ENCODE data around the gene C6. TPM values are rescaled to one million over a fixed set of nuclear protein-coding genes. Genes with fewer than 3 reads are reported as not detected.

Gene C6
- total RNA-seq, 1 experiment from 2014 or later = not detected

- Histone ChIP-seq H3K9me3 (peaks cover 8% of the 10 kb centered on the region), H3K4me3 (ENCODE audit: low read depth, low read length) (no peak overlapping the region), H3K36me3 (ENCODE audit: control insufficient read depth, insufficient read depth, low read length) (no peaks in the 10 kb centered on the region), H3K4me1 (no peaks in the 10 kb centered on the region), H3K27me3 (replicated peaks; ENCODE audit: control insufficient read depth, insufficient read depth, low read length) (no peaks in the 10 kb centered on the region)
- POLR2A ChIA-PET = no interaction called here
- H3K27ac Mint-ChIP-seq (ENCODE audit: unreplicated experiment) = no peak overlapping the region
- H3K36me3 Mint-ChIP-seq (ENCODE audit: insufficient read depth, unreplicated experiment) = no peaks in the 10 kb centered on the region
- no peak for TF ChIP-seq CTCF (IDR thresholded peaks at IDR 0.05; ENCODE audit: insufficient read depth in 1 of 2, low read depth in 1 of 2, low read length in 1 of 2, severe bottlenecking in 1 of 2, unreplicated experiment in 1 of 2)
- DNase-seq = no peak
- H3K4me1 Mint-ChIP-seq (ENCODE audit: low read depth, unreplicated experiment) = no peaks in the 10 kb centered on the region
- peaks cover 6% of the 10 kb centered on the region for H3K27me3 Mint-ChIP-seq (ENCODE audit: insufficient read depth, unreplicated experiment)
- no peak overlapping the region for H3K4me3 Mint-ChIP-seq (ENCODE audit: unreplicated experiment)
- peaks cover 4% of the 10 kb centered on the region for H3K9me3 Mint-ChIP-seq (ENCODE audit: unreplicated experiment)
- CTCF ChIA-PET = no interaction called here
- BruUV-seq (replicated peaks) = no TSS peak
- intact Hi-C loops (cut with micrococcal nuclease; ENCODE audit: unreplicated experiment) = no loop called here
Measured at GRCh38 chr5:41203033-41203432, 10.3 kb downstream of the C6 start.

DNA sequence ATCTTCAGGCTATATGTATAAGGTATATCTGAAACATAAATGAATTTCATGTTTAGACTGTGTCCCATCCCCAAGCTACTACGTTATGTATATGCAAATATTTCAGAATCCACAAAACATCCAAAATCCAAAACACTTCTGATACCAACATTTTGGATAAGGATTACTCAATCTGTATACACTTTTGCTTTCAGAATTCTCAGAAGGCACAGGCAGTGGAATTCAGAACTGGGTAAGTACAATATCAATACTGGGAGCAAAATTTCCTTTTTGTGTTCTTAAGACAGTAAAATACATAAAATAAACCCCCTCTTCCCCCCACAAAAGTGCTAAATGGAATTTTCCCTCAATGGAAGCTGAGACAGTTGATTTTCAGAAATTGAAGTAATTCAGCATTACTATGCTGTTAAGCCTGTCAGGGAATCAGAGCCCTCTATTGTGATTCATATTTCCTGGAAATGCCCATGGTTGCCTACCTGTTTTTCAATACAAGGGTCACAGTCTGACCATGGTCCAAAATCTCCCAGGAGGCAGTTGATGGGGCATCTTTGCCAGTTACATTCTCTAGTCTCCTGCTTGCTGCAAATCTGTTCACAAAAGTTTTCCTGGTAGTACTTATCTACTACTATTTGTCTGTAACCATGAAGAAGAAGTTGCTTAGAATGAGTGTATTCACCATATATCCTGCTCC is 12.1 kb downstream of the C6 start:
- BruUV-seq (replicated peaks) = no TSS peak
- Histone ChIP-seq H3K36me3 (ENCODE audit: control insufficient read depth, insufficient read depth, low read length) (no peaks in the 10 kb centered on the region), H3K9me3 (peaks cover 8% of the 10 kb centered on the region), H3K4me3 (ENCODE audit: low read depth, low read length) (no peak overlapping the region), H3K4me1 (no peaks in the 10 kb centered on the region), H3K27me3 (replicated peaks; ENCODE audit: control insufficient read depth, insufficient read depth, low read length) (no peaks in the 10 kb centered on the region)
- H3K27ac Mint-ChIP-seq (ENCODE audit: unreplicated experiment) = no peak overlapping the region
- TF ChIP-seq CTCF (IDR thresholded peaks at IDR 0.05; ENCODE audit: insufficient read depth in 1 of 2, low read depth in 1 of 2, low read length in 1 of 2, severe bottlenecking in 1 of 2, unreplicated experiment in 1 of 2) = no peak
- H3K36me3 Mint-ChIP-seq (ENCODE audit: insufficient read depth, unreplicated experiment) = no peaks in the 10 kb centered on the region
- H3K4me3 Mint-ChIP-seq (ENCODE audit: unreplicated experiment) = no peak overlapping the region
- no peaks in the 10 kb centered on the region for H3K9me3 Mint-ChIP-seq (ENCODE audit: unreplicated experiment)
- no peaks in the 10 kb centered on the region for H3K4me1 Mint-ChIP-seq (ENCODE audit: low read depth, unreplicated experiment)
- H3K27me3 Mint-ChIP-seq (ENCODE audit: insufficient read depth, unreplicated experiment) = peaks cover 5% of the 10 kb centered on the region
- intact Hi-C loops (cut with micrococcal nuclease; ENCODE audit: unreplicated experiment) = no loop called here
- ChIA-PET CTCF (no interaction called here), POLR2A (no interaction called here)
- DNase-seq = no peak

DNA sequence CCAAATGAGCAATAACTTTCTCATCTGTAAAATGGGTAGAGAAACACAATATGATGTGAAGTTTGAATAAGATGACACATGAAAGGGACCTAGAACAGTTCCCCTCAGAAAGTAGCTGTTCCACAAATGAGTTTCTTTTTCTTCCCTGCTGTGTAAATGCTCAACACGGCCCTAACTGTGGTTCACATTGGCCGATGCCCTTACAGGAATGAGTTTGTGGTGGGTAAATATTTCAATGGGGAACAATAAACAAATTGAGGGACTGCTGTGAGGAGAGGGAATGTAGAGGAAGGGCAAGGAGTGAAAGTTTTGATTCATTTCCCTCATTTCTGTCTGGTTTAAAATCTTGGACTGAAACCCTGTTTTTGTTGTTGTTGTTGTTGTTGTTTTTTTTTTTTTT is 12.8 kb downstream of the C6 start:
- no peak overlapping the region for H3K4me3 ChIP-seq (ENCODE audit: low read depth, low read length)
- Mint-ChIP-seq H3K27me3 (ENCODE audit: insufficient read depth, unreplicated experiment) (peaks cover 5% of the 10 kb centered on the region), H3K4me1 (ENCODE audit: low read depth, unreplicated experiment) (no peaks in the 10 kb centered on the region), H3K4me3 (ENCODE audit: unreplicated experiment) (no peak overlapping the region), H3K9me3 (ENCODE audit: unreplicated experiment) (no peaks in the 10 kb centered on the region), H3K36me3 (ENCODE audit: insufficient read depth, unreplicated experiment) (no peaks in the 10 kb centered on the region), H3K27ac (ENCODE audit: unreplicated experiment) (no peak overlapping the region)
- ChIA-PET CTCF (no interaction called here), POLR2A (no interaction called here)
- BruUV-seq (replicated peaks) = no TSS peak
- no peak for DNase-seq
- intact Hi-C loops (cut with micrococcal nuclease; ENCODE audit: unreplicated experiment) = no loop called here
- H3K9me3 ChIP-seq = peaks cover 7% of the 10 kb centered on the region
- H3K36me3 ChIP-seq (ENCODE audit: control insufficient read depth, insufficient read depth, low read length) = no peaks in the 10 kb centered on the region
- TF ChIP-seq CTCF (IDR thresholded peaks at IDR 0.05; ENCODE audit: insufficient read depth in 1 of 2, low read depth in 1 of 2, low read length in 1 of 2, severe bottlenecking in 1 of 2, unreplicated experiment in 1 of 2) = no peak
- no peaks in the 10 kb centered on the region for H3K27me3 ChIP-seq (replicated peaks; ENCODE audit: control insufficient read depth, insufficient read depth, low read length)
- H3K4me1 ChIP-seq = no peaks in the 10 kb centered on the region

Measured in Caco-2 (cell line).